GM18868 (cell line): ENCODE measurements around the gene PDCD7.
"Not testable (repeated sequence)": the region's sequence is repeated elsewhere in the genome, so short reads cannot be mapped to it uniquely, and the experiment has no call there.

ENCODE experiments used
- ATAC-seq: cut with Tn5 transposase; IDR thresholded peaks from one replicate; pipeline ENCODE4 v1.9.1; 2021; ENCODE audit warnings: mild to moderate bottlenecking, moderate library complexity; ENCODE audit not compliant: unreplicated experiment

PDCD7 gene

DNA sequence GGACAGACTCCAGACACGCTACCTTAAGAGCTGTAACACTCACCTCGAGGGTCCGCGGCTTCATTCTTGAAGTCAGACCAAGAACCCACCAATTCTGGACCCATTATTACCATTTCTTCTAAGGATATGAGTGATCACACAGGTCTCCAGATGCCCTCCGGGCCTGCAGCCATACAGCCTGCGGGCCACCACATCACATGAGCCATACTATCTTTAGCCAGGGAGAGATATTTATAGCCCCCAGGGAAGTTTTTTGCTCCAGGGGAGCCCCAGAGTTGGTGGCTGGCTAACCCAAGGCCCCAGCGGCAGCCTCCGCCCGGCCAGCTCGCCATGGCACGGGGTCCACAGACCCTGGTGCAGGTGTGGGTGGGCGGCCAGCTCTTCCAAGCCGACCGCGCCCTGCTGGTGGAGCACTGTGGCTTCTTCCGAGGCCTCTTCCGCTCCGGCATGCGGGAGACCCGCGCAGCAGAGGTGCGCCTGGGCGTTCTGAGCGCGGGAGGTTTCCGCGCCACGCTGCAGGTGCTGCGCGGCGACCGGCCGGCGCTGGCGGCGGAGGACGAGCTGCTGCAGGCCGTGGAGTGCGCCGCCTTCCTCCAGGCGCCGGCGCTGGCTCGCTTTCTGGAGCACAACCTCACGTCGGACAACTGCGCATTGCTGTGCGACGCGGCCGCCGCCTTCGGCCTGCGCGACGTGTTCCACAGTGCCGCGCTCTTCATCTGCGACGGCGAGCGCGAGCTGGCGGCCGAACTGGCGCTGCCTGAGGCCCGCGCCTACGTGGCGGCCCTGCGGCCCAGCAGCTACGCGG lies 56.9 kb downstream of the PDCD7 start, which contains the start of gene KBTBD13:
TSS of gene KBTBD13 (plus strand) at position 261 of the 805 bp plus-strand sequence. CDS start at position 331, 70 bp downstream.
- ATAC-seq = no peak

DNA sequence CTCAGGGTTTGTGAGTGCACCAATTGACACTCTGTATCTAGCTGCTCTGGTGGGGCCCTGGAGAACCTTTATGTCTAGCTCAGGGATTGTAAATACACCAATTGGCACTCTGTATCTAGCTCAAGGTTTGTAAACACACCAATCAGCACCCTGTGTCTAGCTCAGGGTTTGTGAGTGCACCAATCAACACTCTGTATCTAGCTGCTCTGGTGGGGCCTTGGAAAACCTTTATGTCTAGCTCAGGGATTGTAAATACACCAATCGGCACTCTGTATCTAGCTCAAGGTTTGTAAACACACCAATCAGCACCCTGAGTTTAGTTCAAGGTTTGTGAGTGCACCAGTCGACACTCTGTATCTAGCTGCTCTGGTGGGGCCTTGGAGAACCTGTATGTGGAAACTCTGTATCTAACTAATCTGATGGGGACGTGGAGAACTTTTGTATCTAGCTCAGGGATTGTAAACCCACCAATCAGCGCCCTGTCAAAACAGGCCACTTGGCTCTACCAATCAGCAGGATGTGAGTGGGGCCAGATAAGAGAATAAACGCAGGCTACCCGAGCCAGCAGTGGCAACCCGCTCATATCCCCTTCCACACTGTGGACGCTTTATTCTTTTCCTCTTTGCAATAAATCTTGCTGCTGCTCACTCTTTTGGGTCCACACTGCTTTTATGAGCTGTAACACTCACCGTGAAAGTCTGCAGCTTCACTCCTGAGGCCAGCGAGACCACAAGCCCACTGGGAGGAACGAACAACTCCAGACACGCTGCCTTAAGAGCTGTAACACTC lies 57.8 kb downstream of the PDCD7 start:
- not testable (repeated sequence) for ATAC-seq

DNA sequence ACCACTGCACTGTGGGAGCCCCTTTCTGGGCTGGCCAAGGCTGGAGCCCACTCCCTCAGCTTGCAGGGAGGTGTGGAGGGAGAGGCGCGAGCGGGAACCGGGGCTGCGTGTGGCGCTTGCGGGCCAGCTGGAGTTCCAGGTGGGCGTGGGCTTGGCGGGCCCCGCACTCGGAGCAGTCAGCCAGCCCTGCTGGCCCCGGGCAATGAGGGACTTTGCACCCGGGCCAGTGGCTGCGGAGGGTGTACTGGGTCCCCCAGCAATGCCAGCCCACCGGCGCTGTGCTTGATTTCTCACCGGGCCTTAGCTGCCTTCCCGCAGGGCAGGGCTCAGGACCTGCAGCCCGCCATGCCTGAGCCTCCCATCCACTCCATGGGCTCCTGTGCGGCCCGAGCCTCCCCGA lies 58.7 kb downstream of the PDCD7 start:
- ATAC-seq = not testable (repeated sequence)

DNA sequence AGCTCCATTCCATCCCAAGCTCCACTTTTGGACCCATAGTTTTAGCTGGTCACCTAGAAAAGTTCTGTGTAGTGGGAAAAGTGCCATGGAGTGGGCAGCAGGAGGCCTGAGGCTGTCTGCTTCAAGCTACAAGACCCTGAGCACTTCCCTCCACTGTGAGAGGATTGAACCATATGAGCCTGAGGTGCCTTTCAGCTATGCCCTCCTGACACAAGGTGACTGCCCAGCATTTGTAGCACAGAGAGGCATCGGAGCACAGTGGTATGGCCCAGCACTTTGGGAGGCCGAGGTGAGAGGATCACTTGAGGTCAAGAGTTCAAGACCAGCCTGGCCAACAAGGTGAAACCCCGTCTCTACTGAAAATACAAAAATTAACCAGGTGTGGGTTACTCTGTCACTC lies 61.0 kb downstream of the PDCD7 start:
- ATAC-seq = no peak

DNA sequence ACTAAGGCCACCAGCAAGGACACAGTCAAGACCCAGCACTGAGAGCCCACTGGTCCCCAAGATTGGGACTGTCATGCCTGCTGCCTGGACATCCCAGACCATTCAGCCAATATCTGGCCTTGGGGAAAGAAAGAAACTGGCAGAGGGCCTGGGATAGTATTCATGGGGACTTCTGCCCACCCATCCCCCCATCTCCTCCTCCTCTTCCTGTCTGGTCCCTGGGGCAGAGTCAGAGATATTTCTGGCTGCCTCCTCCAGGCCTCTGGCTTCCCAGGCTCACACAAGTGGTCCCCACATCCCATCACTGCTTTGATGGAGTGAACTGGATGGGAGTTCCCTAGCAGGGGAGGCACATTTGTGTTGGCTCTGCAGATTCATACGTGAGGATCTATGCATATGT lies 61.6 kb downstream of the PDCD7 start:
- ATAC-seq = no peak

DNA sequence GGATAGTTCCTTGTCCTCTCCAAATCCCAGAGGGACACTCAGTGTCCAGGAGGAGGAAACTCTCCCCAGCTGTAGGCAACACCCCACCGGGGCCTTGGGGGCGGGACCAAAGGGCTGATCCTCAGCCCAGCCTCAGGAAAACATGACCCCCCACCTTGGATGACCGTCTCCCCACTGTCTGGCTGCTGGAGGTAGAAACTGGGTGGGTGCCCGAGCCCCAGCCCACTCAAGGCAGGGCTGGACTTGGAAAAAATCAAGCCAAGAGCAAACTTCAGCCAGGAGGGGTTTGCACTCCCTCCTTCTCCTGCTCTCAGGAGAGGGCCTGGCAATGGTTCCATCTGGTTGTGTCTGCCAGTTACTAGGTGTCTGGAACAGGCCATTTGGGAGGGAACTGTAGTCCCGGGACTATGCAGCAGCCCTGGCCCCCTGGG lies 62.2 kb downstream of the PDCD7 start:
- ATAC-seq = no peak

DNA sequence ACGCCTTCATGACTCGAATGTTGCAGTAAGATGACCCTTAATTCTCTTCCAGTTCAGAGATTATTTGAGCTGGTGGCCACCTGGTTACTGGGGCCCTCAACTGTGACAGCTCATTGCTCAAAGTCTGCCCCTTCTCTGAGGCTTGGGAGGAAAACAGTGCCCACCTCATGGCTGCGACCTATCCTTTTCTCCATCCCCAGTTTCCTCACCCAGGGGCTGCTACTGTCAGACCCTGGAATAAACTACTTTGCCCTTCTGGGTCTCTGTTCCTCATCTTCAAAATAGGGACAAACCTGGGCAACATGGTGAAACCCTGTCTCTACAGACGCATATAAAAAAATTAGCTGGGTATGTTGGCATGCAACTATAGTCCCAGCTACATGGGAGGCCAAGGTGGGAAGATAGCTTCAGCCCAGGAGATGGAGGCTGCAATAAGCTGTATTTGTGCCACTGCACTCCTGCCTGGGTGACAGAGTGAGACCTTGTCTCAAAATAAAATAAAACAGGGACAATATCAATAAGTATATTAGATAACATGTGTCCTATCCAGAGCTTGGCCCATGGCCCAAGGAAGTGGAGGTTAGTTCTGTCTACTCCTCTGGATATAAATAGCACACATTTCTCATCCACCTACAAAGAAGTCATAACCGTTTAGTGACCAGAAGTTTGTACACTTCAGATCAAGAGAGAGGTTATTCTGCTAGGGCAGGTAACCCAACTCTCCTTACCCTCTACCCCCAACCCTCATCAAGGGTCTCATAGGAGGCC lies 63.6 kb downstream of the PDCD7 start:
- ATAC-seq = no peak

DNA sequence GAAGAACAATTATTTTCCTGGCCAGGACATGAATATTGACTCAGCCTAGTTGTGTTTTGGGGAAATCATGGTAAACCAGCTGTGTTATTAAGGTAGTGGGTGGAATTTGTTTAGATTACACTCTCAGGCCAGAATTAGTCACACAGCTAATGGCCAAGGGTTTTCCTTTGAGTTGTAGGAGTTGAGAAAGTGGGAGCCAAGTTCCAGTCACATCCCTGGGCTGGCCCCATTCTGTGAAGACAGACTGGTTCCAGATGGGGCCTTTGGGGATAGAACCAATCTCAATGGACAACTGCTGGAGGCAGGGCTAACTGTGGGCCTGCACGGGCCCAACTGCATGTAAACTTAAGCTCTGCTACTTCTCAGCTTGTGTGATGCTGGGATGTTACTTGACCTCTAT lies 64.4 kb downstream of the PDCD7 start:
- ATAC-seq = no peak

DNA sequence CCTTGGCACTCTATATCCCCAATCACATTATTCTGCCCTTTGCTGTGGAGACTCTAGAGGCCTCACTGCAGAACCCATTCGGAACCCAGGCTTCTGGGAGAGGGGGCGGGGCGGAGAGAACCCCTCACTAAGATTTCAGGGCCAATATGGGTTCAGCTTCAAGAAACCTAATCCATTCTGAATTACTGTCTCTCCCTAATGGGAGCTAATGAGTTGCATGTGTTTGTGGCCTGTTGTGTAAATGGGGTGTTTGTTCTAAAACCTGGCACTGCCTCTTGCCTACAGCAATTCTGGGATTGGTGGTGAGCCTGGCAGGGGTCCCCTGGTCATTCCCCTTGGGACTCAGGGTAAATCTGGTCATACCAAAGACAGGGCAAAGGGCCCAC lies 65.2 kb downstream of the PDCD7 start:
- no peak for ATAC-seq

DNA sequence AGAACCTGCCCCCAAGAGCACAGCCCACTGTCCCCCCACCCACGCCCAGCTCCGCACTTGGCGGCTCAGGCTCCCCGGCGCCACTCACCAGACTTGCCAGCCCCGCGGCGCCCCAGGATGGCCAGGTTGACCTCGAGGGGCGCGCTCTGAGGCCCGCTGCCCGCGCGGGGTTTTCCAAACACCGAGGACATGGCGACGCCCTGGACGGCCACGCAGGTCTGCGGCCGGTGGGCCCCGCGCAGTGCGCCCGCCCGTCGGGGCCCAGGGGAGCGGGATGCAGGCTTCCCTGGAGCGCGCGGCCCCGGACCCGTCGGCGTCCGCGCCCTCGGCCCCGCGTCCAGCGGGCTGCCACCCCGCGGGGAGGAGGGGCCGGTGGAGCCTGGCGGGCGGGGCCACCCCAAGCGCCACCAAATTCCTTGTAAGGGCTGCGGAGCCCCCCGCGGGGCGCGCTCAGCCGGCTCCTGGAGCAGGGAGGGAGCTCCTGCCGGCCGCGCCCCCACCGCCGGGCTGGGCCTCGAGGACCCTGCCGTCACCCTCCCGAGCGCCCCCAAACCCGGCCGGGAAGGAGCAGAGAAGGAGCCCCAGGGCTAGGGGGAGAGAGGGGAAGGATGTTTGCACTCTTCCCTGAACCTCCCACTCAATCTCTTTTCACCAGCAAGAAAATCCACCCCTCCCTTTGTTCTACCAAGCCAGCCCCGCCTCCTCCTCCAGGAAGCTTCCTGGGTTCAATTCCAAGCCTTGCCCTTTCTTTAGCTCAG lies 65.8 kb downstream of the PDCD7 start, which contains the start of gene RASL12:
TSS of gene RASL12 (minus strand) at position 347 of the 758 bp plus-strand sequence. CDS start at position 191, 156 bp downstream.
- no peak for ATAC-seq
